ENCODE measurements around the gene SKP2. TPM values are rescaled to one million over a fixed set of nuclear protein-coding genes. Genes with fewer than 3 reads are reported as not detected.

The SKP2 gene
- total and polyA plus RNA-seq, 3 donors from 2014 or later: 7.1 to 14.2 (median 10.6) TPM

MicroRNAs encoded within 50 kb of the gene (microRNA counts, 767-probe panel; counts per million panel counts)
- 0 to 152 counts per million in 2 donors for microRNA hsa-miR-580

Small RNA genes lying within 50 kb of the gene (microRNA-seq; reads per million reads assigned to microRNA genes)
- gene MIR580 (ENCODE audit: borderline number of aligned reads in 2 of 2, borderline replicate concordance in 1 of 2): 0 to 0.70 reads per million in 2 donors

Small RNA genes lying within 50 kb of the gene (small RNA-seq; reads per million reads assigned to genes)
- 0 reads per million in 2 donors for gene MIR580
- 0 reads per million in 2 donors for gene RNU6-1305P

Other genes starting within 250 kb of the SKP2 start
- 1 to 10 TPM; 3.5 to 4.5 TPM for gene CAPSL, start 213.5 kb upstream of the SKP2 start, total RNA-seq
- 28.5 TPM for gene CAPSL, start 213.5 kb upstream of the SKP2 start, polyA plus RNA-seq (ENCODE audit: insufficient read depth, low read depth, low replicate concordance)
- gene UGT3A1, start 160.7 kb upstream of the SKP2 start, total RNA-seq: 1 to 10 TPM; 4.3 to 7.5 TPM
- gene UGT3A1, start 160.7 kb upstream of the SKP2 start, polyA plus RNA-seq (ENCODE audit: insufficient read depth, low read depth, low replicate concordance): 12.4 TPM
- gene UGT3A2, start 85.2 kb upstream of the SKP2 start, total RNA-seq: 10 to 100 TPM in 1 of 2 donors, 1 to 10 TPM in 1; 6.9 to 10.8 TPM
- gene UGT3A2, start 85.2 kb upstream of the SKP2 start, polyA plus RNA-seq (ENCODE audit: insufficient read depth, low read depth, low replicate concordance): 14.9 TPM
- 10 to 100 TPM in 1 of 2 donors, 1 to 10 TPM in 1; 8.2 to 24.4 TPM for gene LMBRD2, start 224 bp upstream of the SKP2 start, total RNA-seq
- gene LMBRD2, start 224 bp upstream of the SKP2 start, polyA plus RNA-seq (ENCODE audit: insufficient read depth, low read depth, low replicate concordance): 6.3 TPM
- 10 to 100 TPM; 27.1 to 42.2 TPM for gene NADK2, start 89.8 kb downstream of the SKP2 start, total RNA-seq
- gene NADK2, start 89.8 kb downstream of the SKP2 start, polyA plus RNA-seq (ENCODE audit: insufficient read depth, low read depth, low replicate concordance): 55.1 TPM
- 10 to 100 TPM; 19.9 to 26.3 TPM for gene RANBP3L, start 149.8 kb downstream of the SKP2 start, total RNA-seq
- 3.6 TPM for gene RANBP3L, start 149.8 kb downstream of the SKP2 start, polyA plus RNA-seq (ENCODE audit: insufficient read depth, low read depth, low replicate concordance)

Measured in testis (tissue), 3 donors.